ENCODE results near the gene GRM8.

- no peak for TF ChIP-seq CTCF (IDR thresholded peaks at IDR 0.05; ENCODE audit: poor library complexity, severe bottlenecking)
- no peak for TF ChIP-seq EZH2 (IDR thresholded peaks at IDR 0.05; ENCODE audit: borderline replicate concordance, insufficient read depth, low read length, poor library complexity, severe bottlenecking)
- no peak for TF ChIP-seq REST (IDR thresholded peaks at IDR 0.05; ENCODE audit: borderline replicate concordance)
- TF ChIP-seq MXI1 (conservative IDR thresholded peaks at IDR 0.05; ENCODE audit: poor library complexity, severe bottlenecking): no peak
- TF ChIP-seq SMC3 (conservative IDR thresholded peaks at IDR 0.05; ENCODE audit: poor library complexity): no peak
- no peak for TF ChIP-seq POLR2AphosphoS5 (IDR thresholded peaks at IDR 0.05)
- TF ChIP-seq RAD21 (conservative IDR thresholded peaks at IDR 0.05): no peak
Measured at GRCh38 chr7:126449611-126450268, 803.0 kb downstream of the GRM8 start.

Measured in neural cell (in vitro differentiated cells).